HG03521 (cell line): ENCODE data around the gene GPRC5C.
A peak's percentile ranks its signal among the peaks of the same experiment; 100 is the strongest.

Experiments
- ATAC-seq: cut with Tn5 transposase; IDR thresholded peaks from one replicate; pipeline ENCODE4 v1.9.1; 2021; ENCODE audit warnings: mild to moderate bottlenecking, moderate library complexity; ENCODE audit not compliant: unreplicated experiment

Gene GPRC5C

DNA sequence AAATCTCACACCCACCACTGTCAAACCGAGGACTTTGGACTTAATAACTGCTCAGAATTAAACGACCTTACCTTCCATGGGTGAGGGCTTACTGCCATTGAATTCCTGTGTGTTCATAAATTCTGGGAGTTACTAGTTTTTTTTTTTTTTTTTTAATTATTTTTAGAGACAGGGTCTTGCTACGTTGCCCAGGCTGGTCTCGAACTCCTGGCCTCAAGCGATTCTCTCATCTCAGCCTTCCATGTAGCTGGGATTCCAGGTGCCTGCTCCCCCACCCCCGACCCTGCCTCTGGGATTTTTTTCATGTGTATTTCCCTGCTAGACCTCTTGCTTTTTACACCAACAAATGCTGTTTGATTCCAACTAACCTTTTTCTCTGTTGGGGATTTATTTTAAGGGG, 19.7 kb downstream of the GPRC5C start:
- ATAC-seq, result no peak

DNA sequence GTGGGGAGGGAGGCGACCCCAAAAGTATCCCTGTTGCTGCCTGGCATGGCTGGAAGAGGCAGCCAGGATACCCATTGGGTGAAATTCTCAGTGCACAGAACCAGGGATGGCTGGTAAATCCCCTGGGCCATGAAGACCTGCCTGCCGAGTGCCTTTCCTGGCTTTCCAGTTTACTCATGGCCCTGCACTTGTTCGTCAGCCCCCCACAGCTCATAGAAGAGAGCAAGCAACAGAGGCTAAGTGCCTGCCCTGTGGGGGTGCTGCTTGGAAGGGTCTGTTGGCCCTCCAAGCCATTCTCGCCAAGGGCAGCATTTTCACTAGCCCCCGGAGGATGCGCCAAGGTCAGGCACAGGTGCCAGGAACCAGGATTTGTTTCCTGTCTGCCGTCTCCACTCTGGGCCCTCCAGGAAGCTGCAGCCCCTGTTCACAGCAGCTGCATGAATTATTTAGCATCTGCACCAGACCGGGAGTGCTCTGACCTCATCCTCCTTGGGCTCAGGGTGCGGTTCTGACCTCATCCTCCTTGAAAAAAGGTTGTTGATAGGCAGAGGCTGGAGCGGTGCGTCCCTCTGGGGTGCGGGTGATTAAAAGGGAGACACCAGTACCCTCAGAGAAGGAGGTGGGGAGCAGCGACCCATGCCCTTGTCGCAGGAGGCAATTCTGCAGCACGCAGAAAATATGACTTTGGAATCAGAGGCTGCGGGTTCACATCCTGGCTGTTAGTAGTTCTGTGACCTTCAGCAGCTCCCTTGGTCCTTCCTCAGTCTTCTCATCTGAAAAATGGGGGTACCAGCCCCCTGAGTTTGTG, 20.3 kb downstream of the GPRC5C start:
- no peak for ATAC-seq

DNA sequence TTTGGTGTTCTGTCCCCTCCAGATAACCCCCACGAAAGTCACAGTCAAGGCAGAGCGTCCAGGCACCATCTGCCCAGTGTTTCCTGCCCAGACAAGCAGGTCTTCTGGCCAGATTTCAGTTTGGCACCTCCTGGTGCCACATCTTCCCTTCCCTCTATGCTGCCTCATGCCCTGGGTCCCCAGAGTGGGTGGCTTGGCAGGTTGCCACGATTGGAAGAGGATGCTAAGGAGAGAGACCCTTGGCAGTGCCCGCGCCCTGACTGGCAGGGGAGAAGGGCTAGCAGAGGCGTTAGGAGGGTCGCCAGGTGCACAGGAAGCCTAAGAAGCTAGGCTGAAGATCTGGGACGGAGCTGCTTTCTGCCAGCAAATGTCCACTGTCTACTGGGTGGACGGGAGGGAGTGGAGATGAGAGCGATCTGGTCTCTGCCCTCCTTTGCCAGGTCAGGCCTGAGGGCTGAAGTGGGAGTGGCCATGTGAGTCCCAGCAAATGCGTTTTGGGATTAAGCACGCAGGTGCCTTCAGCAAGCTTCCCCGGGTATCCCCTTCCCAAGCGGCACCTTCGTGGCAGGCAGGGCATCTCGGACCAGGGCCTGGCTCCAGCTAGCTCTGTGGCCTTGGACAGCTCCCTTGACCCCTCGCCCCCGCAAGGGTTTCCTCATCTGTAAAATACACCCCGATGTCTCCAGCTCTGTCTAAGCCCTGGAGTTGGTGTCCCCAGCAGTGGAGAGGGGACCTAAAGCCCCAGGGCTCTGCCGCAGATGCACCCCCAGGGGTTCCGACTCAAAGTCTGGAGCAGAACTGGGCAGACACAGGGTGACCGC, 21.2 kb downstream of the GPRC5C start:
- ATAC-seq, result no peak

DNA sequence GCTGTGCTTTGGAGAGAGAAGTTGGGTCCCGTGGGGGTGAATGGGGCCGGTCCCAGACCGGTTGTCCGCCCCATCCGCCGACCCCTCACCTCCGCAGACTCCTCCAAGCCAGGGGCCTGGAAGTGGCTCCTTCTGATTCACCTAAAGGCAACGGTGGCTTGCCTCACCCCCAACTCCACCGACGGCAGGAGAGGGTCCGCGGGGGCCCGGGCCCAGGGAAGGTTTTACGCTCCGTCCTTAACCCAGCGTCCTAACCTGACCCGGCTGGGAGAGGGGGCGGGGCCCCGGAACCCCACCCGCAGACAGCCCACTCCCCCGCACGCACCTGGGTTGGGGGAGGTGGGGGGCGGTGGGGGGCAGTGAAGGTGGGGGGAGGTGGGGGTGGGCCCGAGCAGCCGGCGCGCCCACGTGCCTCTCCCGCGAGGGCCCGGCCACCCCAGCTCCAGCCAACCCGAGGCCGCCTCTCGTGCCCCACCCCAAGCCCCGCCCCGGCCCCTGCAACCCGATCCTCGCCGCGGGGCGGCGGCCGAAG, 21.8 kb downstream of the GPRC5C start:
- ATAC-seq, result no peak

DNA sequence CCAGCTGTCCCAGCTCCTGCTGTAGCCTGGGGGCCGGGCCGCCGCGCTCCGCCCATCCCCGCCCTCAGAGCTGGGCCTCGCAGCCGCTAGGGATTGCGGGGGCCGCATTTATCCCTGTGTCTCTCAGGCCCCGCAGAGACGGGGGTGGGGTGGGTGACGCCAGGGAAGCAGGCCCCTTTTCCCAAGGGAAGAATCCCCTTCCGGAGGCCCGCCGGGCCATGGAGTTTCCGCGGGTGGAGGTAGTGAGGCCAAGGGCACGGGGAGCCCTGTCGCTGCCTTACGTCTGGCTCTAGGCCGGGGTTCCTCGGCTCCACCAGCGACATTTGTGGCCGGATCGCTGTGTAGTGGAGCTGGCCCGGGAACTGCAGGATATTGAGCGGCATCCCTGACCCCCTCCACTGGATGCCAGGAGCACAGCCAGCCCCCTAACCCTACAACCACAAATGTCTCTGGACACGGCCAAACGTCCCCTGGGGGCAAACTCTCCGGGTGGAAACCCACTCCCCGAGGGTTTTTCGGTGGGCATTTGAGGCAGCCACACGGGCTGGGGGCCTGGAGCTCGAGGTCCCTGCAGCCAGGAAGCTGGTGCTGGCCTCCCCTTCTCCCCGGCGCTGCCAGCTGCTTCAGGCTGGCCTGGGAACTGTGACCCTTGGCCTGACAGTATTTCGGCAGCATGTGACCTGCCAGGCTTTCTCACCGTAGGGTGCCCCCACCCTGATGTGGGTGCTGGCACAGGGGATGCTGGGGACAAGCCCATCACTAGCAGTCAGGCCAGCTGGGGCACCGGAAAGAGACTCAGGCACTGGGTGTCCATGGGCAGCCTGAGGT, 22.5 kb downstream of the GPRC5C start:
- ATAC-seq, result peak; percentile 89

DNA sequence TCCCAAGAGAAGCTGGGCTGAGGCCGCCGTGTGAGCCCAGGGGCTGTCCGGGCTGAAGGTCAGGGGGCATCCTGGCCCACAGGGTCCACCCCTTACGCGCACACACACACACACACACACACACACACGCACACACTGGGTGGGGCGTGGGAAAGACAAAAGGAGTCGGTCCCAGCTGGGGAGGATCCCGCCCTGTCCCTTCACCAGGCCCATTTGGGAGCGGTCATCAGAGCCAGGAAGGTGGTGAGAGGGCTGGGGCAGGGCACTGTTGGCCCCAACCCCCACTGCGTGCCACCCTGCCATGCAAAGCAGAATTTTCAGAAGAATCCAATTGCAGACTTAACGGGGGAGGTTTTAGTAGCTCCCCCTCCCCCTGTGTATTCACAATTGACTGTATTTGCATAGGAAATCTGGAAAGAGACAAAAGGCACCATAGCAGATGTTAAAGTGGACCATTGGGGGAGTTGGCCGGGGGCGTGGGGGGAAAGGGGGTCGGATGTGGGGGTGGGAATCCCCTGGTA, 23.2 kb downstream of the GPRC5C start:
- no peak for ATAC-seq

DNA sequence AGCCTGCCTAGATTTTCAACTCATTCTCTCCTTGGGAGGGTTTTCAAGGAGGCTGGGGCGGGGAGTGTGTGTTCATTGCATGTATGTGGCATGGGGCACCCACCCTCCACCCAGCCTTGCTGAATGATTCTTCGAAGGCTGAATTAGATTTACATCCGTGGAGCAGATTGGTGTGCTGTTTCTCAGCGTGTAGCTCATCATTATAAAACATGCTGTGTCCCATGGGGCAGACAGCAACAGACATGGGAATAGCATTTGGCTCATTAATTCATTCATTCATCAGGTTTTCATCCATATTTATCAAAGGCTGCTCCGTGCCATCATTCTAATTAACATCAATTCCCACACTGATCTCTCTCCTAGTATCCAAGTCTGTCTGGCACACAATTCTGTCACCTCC, 23.9 kb downstream of the GPRC5C start:
- ATAC-seq, result no peak

DNA sequence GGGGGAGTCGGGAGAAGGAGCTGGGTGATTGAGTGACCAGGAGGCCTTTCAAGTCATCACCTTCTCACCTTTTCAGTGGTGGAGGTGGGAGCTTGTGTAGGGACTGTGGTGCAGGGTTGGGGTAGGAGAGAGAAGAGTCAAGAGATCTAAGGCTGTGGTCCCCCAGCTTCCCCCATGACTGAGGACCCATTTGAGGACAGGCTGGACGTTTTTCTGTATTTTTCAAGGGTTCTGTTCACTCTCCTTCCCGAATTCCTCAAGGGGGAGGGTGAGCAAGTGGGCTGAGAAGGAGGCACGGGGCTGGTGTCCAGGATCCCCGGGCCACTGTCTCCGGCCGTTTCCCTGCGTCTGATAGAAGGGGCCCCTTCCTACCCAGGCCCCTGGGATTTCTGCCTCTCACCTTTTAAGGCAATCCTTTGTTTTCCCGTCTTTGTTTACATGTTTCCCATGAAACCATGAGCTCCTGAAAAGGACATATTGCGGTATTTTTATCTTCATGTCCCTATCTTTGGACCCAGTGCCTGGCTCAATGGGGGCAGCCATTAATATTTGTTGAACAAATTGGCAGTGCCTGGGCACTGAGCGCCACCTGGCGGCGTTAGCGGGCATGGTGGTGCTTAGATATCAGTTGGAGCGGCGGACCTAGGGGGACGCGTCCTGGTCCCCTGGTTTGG, 25.4 kb downstream of the GPRC5C start:
- ATAC-seq, result no peak

DNA sequence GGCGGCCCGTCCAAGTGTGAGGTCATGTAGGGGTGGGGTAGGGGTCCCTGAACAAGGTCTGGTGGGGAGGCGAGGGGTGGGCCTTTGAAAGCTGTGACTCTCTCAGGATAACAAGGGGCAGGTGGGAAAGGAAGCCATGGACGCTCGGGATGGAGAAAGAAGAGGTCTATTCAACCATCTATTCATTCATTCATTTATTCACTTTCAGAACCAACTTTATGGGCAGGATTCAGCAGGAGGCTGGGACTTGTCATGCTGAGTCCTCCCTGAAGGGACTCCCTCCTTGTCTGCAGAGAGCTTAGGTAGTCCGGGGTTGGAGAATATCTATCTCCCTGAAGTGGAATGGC, 25.9 kb downstream of the GPRC5C start:
- ATAC-seq, result no peak

DNA sequence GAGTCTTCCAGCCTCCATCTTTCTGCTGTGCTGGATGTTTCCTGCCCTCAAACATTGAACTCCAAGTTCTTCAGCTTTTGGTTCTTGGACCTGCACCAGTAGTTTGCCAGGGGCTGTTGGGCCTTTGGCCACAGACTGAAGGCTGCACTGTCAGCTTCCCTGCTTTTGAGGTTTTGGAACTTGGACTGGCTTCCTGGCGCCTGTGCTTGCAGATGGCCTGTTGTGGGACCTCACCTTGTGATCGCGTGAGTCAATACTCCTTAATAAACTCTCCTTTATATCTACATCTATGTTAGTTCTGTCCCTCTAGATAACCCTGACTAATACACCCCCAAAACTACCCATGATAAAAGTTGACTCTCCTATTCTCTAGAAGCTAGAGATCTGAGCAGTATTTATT, 26.9 kb downstream of the GPRC5C start:
- ATAC-seq, result no peak

DNA sequence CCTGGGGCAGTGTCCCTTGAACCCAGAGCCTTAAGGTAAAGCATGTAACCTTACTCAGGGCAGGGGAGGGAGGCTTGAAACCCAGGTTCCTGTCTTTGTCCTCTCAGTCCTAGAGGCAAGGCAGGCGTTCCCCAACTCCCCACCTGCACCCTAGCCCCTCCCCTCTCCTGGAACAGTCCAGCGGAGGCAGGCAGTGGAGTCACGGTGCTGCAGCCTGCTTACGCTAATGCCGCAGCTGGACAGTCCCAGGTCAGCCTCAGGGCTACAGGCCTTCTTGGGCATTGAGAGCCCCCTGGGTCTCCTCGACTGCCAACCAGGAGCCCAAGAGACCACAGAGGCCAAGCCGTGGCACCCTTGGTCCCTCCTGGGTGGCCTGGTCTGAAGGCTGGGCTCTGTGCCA, 27.7 kb downstream of the GPRC5C start:
- no peak for ATAC-seq

DNA sequence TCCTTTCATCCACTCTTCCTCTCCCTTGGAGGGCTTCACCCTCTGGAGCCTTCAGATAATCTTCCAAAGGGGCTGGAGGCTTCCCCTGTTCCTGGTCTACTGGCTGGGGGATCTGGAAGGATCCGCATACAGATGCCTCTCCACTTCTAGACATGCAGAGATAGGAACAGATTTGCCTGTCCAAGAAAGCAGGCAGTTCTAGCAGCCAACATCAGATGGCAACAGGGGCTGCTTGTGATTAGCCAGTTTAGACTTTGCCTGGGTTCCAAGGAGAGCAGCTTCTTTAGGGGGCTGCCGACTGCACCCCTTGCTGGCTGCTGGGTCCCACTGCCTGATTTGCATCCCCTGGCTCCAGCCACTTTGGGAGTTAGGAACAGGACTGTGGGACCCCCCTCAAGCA, 28.4 kb downstream of the GPRC5C start:
- ATAC-seq, result no peak

DNA sequence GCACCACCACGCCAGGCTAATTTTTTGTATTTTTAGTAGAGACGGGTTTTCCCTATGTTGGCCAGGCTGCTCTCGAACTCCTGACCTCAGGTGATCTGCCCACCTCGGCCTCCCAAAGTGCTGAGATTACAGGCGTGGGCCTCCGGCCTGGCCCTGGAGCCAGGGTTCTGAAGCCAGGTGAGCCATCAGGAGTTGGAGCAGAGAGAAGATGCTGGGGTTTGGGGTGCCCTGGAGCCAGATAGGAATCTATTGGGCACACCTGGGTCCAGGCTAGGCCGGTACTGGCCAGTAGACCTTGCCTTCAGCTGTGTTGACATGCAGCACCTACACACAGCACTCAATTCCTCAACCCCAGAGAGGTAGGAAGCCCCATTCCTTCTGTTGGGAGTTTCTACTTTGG, 29.1 kb downstream of the GPRC5C start:
- no peak for ATAC-seq

DNA sequence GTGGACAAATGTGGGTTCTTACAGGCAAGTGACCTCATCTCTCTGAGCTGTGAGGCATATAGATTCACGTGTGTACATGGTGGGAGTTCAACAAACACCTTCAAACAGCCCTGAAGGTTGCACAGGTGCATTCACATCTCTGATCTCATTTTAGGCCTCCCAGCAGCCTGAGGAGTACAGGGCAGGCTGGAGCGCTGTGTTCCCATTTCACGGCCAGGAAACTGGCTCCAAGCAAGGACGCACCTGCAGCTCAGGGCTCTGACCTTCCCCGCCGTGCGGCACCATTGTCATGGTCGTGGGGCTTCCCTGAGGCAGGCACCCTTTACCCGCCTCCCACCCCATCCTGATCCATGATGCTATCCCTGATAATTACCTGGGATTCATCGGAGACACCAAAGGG, 29.7 kb downstream of the GPRC5C start:
- ATAC-seq, result no peak

DNA sequence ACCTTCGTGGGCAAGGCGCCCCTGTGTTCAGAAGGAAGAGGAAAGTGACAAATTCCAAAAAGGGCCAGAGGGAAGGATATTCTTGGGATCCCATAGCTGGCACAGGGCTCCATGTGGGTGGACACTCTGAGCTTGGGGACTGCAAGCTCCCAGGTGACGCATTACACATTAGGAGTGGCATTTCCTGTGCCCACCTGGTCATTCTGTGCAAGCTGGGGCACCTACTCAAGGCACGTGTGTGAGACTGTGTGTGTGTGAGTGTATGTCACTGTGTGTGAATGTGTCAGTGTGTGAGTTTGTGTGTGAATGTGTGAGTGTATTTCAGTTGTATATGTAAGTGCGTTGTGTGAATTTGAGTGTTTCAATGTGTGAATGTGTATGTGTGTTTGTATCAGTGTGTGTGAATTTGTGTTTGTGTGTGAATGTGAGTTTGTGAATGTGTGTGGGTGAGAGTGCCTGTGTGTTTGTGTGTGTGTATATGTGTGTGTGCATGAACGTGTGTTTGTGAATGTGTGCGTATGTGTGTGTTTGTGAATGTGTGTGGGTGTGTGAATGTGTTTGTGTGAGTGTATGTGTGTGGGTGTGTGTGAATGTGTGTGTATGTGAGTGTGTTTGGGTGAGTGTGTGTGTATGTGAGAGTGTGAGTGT, 33.0 kb downstream of the GPRC5C start:
- ATAC-seq, result no peak

DNA sequence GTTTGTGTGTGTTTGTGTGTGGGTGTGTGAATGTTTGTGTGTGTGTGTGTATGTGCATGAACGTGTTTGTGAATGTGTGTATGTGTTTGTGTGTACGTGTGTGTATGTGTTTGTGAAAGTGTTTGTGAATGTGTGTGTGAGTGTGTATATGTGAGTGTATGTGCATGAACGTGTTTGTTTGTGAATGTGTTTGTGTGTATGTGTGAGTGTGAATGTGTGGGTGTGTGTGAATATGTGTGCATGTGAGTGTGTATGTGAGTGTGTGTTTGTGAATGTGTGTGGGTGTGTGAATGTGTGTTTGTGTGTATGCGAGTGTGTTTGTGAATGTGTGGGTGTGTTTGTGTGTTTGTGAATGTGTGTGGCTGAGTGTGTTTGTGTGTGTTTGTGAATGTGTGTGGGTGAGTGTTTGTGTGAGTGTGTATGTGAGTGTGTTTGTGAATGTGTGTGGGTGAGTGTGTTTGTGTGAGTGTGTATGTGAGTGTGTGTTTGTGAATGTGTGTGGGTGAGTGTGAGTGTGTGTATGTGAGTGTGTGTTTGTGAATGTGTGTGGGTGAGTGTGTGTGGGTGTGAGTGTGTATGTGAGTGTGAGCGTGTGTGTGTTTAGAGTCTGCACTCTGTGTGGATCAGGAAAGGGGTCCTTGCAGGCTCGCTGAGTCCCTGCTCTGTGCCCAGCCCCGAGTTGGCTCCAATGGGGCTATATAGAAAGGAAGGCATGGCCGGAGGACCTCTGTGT, 33.7 kb downstream of the GPRC5C start:
- ATAC-seq, result no peak

DNA sequence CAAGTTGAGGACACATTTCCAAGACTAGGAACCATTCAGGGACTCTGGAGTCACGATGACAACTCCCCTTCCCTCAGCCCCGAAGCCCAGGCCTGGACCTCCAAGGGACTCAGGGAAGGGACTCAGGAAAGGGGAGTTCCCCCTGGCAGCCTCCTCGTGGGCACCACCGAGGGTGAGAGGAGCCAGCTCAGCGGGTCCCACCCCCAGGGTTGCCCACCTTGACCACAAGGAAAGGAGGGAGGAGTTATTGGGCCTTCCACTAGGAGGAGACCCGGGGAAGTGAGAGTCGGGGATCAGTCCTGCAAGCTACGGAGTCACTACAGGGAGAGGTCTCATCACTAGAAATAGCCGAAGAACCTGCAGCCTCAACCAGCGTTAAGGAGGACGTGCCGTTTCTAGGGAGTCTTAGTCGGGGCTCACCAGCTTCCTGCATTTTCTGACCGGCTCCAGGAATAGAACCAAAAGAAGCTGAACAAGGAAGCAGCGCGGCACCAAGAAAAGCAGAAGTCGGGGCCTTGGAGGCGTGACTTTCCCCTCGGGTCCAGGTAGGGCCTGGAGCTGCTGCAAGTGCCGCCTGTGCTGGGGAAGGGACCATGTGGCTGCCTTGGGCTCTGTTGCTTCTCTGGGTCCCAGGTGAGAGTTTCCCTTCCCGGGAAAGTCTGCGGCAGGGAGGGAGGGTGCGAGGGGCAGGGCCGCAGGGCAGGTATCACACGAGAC, 34.4 kb downstream of the GPRC5C start, which contains the start of gene CD300A:
Gene CD300A, plus strand, starts transcription at position 524 of the 717 bp plus-strand sequence. Its CDS starts 70 bp downstream, at position 594.
- ATAC-seq, result no peak

DNA sequence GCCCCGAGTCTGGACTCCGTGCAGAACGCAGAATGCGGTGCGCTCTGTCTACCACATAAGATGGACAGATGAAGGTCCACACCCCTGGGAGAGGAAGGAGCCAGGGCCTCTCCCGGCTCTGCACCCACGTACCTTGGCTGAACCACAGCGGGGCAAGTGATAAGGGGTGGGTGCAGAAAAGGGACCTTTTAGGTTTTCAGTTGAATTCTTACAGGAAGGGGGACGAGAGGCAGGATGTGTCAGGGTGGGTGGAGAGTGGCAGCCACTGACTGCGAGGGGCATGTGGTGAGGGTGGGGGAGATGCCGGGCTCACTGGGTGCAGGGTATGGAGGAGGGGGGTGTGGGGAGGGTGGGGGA, 34.9 kb downstream of the GPRC5C start:
- ATAC-seq, result no peak
